Gastrocnemius medialis (tissue), 4 donors: ENCODE results near the gene AKAP9.

Source experiments
- POLR2A ChIP-seq, 2 donors: fragments of 450-650 bp; IDR thresholded peaks; one replicate each; pipeline ENCODE4 v1.6.1; 2017; ENCODE audit warnings: antibody characterized with exemption in 2 of 2, mild to moderate bottlenecking in 2 of 2, moderate library complexity in 2 of 2
- TF ChIP-seq, protein P1 (sequence below), 5 experiments: fragments of 450-650 bp in 3 of 5; fragments of 200-600 bp in 2 of 5; sonication (generic) in 2 of 5; IDR thresholded peaks in 4 of 5; conservative IDR thresholded peaks in 1 of 5; 1 replicate in 4 of 5; 2 replicates in 1 of 5; pipeline ENCODE4 v1.5.1; 2016 to 2019; ENCODE audit warnings: antibody characterized with exemption in 5 of 5, mild to moderate bottlenecking in 3 of 5, moderate library complexity in 3 of 5

GRCh38 chr7:91894781-91895480, 45.7 kb upstream of the AKAP9 start:
- TF ChIP-seq, protein P1, sequence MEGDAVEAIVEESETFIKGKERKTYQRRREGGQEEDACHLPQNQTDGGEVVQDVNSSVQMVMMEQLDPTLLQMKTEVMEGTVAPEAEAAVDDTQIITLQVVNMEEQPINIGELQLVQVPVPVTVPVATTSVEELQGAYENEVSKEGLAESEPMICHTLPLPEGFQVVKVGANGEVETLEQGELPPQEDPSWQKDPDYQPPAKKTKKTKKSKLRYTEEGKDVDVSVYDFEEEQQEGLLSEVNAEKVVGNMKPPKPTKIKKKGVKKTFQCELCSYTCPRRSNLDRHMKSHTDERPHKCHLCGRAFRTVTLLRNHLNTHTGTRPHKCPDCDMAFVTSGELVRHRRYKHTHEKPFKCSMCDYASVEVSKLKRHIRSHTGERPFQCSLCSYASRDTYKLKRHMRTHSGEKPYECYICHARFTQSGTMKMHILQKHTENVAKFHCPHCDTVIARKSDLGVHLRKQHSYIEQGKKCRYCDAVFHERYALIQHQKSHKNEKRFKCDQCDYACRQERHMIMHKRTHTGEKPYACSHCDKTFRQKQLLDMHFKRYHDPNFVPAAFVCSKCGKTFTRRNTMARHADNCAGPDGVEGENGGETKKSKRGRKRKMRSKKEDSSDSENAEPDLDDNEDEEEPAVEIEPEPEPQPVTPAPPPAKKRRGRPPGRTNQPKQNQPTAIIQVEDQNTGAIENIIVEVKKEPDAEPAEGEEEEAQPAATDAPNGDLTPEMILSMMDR (IDR thresholded peaks at IDR 0.05 in 4 of 5, conservative IDR thresholded peaks at IDR 0.05 in 1 of 5): no peak
- TF ChIP-seq POLR2A (IDR thresholded peaks at IDR 0.05): no peak
